GM19455 (cell line): ENCODE data around the gene RASSF8.

Experiments
- ATAC-seq: cut with Tn5 transposase; IDR thresholded peaks from one replicate; pipeline ENCODE4 v1.9.1; 2021; ENCODE audit not compliant: unreplicated experiment

The RASSF8 gene

DNA sequence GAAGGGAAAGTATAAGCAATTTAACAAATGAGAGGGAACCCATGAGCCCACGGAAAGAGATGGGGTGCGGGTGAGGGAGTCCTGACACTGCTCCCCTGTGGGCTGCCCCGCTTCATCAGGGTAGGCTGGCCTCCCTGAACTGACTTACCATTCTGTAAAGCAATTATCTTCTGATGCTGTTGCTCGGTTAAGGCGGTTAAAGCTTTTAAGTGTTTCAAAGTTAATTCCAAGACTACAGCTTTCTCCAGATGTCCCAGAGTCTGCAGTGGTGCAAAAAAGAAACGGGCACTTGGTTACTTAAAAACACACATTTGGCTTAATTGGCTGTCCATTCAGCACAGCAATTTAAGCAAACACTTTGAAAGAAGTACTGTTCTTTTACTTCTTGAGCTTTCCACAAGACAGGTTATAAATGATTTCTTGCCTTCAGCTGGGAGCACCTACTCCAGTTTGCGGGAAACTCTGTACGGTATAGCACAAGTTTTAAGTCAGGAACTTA lies 165.0 kb downstream of the RASSF8 start:
- ATAC-seq, result no peak

DNA sequence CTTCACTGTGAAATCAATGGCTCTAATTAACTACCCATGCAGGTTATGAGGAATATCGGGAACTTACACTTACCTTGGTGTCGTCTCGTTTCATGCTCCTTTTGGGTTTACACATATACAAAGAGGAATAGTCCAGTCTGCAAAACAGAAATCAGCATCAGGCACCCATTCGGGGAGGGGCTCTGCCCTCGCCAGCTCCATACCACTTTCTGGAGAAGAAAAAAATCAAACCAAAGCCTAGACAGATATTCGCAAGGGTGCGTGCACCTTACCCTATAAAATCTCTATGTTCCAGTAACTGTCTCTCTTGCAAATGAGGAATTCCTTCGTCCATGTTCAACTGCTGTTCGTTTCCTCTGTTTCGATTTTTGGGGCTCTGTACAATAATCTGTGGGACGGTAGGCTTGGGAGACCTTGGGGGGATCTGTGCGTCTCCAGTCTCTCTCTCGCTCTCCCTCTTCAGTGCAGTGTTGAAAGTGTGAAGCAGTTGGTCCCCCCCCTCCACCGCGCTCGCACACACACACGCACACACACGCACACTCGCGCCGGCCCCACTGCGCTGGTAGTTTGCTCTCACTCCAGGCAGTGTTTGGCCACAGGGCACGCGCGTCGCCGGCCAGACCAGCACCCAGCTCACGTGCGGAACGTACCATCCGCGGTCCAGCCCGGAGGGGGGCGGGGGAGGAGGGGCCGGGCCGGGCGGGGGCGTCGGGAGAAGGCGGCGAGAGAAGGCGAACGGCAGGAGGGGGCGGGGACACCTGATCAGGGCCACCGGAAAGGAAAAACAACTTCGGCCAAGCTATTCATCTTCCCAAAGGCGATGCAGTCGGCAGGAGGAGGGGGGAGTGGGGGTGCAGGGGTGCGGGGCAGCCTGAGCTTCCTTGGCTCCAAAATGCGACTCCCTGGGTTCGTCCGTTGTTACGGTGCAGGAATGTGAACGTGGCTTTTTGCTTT lies 166.2 kb downstream of the RASSF8 start, which contains the start of gene BHLHE41:
Gene BHLHE41, minus strand, starts transcription at position 592 of the 954 bp plus-strand sequence. Its CDS starts 258 bp downstream, at position 334.
- no peak for ATAC-seq

DNA sequence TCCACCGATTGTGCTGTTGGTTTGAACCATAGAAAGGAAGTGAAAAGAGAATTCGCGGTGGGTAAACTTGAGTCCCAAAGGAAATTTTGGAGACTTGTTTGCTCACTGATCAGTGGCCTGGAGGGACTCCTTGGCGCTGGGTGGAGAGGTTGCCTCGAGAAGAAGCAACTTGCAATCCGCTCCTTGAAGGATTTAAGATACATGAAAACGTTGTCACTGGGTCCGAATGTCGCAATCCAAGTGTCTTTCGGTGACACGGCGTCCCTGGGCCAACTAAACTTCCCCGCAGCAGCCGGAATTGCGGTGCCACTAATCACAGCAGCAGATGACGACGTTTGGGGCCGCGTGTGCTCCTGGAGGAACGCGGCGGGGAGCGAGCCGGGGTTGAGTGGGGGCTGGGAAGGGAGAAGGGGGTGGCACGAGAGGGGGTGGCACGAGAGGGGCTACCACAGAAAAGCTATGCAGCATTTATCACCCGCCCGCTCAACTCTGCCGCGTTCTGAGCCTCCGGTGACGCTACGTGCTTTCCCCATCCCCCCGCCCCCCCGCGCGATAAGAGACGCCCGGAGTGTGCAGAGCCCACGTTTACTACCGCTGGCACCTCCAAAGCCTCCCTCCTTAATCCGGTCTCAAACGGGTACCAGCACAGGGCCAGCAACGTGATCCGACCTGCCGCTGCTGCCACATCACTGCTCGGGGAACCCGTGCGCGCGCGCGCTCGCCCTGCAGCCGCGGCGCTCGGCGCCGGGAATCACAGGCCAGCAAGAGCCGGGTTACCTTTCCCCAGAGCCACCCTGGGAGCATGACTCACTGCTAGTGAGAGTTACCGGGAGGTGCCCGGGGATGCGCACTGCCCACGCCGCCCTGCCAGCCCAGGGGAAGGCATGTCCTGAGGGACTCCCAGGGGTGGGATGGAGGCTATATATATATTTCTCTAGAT lies 167.2 kb downstream of the RASSF8 start:
- ATAC-seq, result peak; percentile 36

DNA sequence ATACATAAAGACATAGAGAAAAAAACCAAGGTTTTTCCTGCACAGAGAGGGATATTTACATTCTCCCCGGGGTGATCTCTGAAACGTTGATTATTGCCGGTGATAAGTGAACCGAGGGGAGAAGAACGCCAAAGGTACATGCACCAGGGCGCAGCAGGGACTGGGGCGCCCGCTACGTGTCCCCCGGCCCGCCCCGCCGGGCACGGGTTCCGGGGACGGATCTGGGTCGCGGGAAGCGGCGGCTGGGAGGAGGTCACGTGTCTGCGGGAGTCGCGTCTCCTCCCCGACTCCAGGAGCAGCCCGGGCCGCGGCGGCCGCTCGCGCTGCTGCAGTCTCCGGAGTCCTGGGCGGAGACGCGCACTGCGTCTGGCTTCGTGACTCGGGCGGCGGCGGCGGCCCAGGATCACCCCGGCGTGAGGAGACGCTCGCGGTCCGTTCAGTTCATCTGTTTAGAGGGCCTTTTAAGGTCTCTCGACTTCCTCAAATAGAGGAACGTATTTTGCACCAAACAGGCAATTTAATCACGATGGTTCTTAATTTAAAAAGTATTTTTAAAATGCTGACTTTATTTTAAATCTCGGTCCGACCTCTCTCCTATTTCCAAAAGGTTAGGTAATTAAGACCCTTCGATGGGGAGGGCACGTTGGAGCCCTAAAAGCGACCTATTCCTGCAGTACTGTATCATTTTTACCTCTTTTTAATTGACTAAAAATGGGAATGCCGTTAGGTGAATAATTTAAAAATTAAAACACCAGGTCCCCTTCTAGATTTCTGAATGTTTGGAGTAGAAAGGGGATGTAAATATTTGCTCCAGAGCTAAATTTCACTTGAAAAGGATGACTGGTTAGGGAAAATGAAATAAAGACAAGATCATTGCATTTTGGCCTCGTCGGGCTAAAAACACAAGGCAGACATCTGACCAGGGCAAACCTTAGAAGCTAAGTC lies 168.1 kb downstream of the RASSF8 start:
- ATAC-seq, result peak; percentile 33

DNA sequence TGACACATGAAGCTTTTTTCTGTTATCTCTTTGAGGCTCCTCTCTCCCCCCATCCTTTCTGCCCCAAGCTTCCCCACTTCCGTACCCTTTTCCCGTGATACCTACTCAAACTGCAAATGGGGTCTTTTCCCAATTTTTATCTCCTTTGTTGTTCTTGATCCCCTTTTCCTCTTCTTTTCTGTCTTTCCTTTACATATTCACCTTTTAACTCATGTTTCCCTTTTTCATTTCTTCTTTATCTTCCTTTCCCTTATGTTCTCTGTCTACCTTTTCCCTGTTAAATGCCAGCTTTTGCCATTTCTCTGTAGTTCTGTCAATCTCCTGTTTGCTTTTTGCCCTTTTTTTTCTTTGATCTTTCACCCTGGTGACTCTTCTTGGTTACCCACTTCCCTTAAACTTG lies 168.9 kb downstream of the RASSF8 start:
- no peak for ATAC-seq

DNA sequence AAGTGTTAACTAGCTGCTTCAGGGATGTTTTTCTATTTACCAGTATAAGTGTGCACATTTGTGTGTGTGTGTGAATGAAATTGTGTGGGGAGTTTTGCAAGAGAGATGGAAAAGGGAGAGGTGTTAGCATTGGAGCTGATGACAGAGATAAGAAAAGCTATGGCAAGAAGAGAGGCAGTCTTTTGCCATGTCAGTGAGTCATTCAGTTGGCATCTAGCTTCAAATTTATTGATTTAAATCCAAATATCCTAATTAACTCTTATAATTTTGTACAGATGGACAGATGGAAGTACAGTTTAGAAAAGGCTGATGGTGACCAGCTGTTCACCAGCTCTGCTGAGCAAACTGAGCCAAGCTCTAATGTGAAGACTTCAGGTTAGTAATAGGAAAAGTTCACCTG lies 169.7 kb downstream of the RASSF8 start:
- no peak for ATAC-seq
